HPDE6-E6E7 (cell line): Measurements from ENCODE around the gene SDR39U1.

Experiments
- DNase-seq: peaks from one replicate; pipeline ENCODE4 v3.0.0; 2011; ENCODE audit warnings: missing footprints; ENCODE audit errors: extremely low spot score

Gene SDR39U1

DNA sequence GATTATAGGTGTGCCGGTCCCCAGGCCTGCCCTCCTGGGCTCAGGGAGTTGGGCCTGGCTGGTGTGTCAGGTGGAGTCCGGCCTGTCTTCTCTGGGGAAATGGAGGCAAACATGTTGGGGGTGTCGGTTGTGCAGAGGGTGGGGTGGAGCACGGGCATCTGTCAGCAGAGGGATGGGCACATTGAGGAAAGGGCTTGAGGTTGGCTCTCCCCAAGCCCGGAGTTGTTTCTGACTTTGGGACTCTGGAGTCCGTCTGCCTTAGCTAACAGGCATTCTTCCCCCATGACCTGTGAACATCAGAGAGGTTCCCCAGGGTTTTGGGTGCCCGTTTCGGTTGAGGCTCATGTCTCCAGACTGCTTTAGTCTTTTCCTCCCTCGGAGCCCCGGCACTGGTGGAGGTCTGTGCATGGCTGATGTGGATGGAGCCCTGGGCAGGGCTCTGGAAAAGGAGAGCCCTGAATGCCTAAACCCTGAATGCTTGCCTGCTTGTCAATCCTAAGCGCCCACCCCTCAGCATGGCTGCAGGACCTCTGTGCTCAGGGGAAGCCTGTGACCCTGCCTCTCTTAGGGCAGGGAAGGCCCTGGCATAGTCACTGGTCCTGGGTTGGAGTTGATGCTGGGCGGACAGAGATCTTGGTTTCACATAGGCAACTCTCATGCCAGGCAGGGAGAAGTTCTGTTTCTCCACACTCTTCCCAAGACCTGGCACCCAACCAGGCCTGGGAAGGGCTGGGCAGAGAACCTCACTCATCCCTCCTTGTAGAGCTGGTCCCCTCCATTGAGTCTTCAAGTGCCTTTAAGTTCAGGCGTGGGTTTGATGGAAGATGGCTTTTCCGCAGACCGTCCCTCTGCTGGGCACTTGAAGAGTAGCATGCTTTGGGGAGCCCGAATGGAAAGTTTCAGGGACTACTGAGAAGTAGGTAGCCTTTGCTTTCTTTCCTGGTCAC is 30.9 kb downstream of the SDR39U1 start:
- DNase-seq: peak; percentile 34

- DNase-seq: no peak
Observed at GRCh38 chr14:24409956-24410355, 32.6 kb downstream of the SDR39U1 start.

DNA sequence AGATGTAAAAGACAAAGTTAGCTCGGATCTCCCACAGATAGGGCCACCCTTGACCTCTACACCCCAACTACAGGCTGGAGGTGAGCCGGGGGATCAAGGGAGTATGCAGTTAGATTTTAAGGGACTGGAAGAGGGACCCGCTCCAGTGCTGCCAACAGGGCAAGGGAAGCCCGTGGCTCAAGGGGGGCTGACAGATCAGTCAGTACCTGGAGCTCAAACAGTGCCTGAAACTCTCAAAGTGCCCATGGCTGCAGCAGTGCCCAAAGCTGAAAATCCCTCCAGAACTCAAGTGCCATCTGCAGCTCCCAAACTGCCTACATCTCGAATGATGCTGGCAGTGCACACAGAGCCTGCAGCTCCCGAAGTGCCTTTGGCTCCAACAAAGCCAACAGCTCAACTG is 33.4 kb downstream of the SDR39U1 start:
- no peak for DNase-seq

GRCh38 chr14:24408764-24409163 is 33.8 kb downstream of the SDR39U1 start:
- DNase-seq: no peak

DNA sequence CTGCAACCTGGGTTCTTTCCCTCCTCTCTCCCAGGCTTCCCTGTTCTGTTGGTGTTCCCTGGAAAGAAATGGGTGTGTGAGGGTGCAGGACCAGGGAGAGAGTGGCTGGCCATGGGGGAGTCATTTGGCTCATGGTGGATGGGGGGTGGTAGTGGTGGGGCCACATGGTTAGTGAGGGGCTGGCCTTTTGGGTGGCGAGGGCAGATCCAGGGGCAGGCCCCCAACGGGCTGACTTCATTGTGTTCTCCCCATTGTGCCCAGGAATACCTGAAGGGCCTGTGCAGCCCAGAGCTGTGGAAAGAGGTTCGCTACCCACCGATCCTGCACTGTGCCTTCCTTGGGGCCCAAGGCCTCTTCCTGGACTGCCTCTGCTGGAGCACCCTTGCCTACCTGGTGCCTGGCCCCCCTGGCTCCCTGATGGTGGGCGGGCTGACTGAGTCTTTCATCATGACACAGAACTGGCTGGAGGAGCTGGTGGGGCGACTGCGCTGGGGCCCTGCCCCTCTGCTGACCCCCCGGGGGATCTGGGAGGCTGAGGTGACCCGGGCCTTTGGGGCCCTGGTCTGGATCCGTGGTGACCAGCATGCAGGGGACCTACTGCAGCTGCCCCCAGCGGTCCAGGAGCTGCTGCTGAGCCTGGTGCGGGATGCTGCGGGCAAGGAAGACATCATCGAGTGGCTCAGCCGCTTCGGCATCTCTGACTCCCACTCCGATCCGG is 34.8 kb downstream of the SDR39U1 start:
- DNase-seq: no peak

DNA sequence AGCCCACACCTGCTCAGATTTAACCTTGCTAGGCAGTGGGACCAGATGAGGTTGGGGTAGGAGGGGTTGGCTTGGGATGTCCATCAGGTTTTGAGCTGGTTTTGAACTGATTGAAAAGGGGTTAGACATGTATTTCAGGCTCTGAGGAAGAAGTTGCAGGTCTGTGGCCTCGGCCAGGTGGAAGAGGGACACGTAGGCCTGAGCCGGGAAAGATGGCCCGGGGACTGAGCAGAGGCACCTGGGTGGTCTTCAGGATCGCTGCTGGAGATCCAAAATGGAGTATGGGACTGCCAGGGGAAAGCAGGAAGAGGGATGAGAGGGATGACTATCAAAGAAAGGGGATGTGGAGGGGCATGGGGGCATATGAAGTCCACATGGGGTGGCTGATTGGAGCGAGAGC is 36.2 kb downstream of the SDR39U1 start:
- no peak for DNase-seq

GRCh38 chr14:24404814-24405213 is 37.8 kb downstream of the SDR39U1 start:
- no peak for DNase-seq

DNA sequence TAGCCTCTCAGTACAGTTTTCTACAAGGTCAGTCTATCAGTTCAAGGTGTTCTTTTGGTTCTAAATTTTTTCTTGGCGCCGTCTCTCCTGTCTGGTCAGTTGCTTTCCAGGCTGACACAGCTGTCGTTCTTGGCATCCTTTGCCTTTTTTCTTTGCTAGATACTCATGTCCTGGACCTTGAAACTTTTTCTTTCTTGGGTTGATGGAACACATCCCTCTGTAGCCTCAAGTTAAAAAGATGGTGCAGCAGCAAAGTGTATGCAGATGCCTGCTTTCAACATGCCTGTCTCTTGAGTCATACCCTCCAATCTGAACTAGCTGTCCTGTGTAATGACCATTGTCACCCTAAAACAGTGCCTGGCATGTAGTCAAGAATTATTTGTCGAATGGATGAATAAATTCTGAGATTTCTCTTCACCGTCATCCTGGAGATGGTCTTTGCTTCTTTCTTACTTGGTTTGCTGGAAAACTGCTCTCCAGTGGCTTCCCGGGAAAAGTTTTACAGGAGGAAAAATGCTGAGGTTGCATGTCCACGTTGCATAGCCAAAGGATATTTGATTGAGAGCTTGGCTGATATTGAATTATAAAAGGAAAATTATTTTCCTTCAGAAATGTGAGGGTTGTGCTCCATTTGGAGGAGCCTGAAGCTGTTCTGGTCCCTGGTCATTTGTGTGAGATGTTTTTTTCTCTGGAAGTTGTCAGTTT is 39.1 kb downstream of the SDR39U1 start:
- no peak for DNase-seq

DNA sequence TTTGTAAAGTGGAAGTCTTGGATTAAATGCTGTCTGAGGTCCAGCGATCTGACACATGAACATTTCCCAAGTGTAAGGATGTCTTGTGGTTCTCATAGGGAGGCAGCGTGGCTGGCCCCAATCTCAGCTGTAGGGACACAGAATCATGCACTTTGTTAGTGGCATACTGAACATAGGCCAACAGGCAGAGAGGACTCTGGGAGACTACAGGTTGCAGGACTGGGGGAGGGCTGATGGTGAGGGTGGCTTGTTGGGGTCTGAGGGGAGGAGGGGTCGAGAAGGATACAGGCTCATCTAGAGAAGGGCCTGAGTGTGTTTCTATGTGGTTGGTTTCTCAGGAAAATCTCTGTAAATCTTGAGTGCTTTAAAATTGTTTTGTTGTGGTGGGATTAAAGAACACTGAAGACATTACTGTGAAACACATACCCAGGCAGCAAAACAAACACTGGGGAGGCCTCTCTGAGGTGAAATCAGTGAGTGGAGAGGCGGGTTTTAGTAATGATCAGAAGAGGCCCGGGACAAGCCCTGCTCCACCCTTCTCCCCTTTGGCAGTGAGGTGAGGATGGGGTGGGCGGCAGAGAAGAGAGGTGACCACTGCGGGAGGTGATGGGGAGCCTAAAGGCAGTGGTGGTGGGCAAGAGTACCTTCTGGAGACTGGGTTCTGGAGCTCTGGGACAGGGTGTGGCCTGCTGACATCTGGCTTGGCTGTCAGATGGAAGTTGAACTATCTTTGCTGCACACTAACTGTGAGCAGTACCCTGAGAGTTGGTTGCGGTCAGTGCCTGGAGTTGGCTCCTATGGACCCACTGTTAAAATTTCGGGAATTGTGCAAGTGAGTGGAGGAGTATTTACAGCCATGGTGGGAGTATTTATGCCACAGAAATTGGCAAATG is 40.5 kb downstream of the SDR39U1 start:
- DNase-seq: no peak

- no peak for DNase-seq
Observed at GRCh38 chr14:24399999-24400718, 42.4 kb downstream of the SDR39U1 start.

DNA sequence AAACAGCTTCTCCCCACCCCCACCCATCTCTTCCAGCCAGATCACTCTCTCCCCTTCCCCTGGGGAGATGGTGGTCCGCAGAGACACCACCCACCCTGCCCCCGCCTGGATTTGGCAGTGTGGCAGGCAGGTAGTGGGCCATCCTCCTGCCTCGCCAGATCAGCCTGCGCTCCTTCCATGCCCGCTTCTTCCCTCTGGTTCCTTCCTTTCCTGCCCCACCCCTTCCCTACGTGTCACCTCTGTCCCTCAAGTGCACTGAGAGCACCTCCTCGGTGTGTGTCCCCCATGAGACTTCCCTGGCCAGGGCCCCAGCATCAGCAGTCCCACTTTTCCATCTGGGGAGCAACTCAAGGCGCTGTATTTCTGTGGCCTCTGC is 43.1 kb downstream of the SDR39U1 start:
- DNase-seq: no peak

DNA sequence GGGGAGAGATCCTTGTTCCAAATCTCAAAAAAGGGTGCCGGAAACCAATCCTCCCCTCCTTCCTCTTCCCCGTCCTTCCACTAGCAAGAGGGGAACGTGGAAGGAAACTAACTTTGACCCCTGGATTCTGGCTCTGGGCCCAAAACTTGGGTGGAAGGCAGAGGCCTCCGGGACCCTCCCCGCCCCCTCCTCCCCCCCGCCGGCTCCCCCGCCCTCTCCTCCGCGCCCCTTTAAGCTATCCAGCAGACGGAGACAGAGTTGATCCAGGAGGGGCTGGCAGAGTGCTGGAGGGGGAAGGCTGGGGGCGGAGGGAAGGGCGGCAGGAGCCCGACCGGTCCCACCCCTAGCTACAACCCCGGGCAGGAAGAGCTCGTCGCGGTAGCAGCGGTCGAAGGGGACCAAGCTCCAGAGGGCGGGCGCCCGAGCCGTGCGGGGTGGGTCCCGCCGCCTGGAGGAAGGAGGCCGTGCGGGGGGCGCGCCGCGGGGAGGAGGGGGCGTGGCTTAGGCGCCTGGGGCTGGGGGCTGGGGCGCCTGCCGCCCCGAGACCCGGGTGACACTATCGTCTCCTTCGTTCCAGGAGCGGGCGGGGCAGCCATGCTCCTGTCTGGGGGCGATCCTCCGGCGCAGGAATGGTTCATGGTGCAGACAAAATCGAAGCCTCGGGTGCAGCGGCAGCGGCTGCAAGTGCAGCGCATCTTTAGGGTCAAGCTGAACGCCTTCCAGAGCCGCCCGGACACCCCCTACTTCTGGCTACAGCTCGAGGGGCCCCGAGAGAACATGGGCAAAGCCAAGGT is 43.7 kb downstream of the SDR39U1 start, which contains the start of gene NYNRIN:
NYNRIN (plus strand) TSS at position 351 of the 794 bp plus-strand sequence; CDS start at position 595, 244 bp downstream.
- DNase-seq: no peak

DNA sequence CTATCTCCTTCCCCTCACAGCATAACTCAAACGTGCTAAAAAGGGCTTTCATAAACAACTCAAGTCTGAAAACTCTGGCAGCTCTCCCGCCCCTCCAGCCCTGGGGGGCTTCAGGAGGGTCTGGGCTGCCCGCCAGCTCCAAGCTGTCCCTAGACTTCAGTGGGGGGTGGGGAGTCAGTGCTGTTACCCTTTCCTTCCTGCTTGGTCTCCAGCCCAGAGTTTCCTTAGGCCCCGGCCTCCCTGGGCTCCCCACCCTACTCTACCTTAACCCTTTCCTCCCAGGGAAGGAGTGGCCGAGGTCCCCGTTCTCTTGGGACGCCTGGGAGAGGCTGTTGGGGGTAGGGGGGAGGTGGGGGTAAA is 44.3 kb downstream of the SDR39U1 start:
- DNase-seq: no peak

- no peak for DNase-seq
Observed at GRCh38 chr14:24397639-24398292, 44.8 kb downstream of the SDR39U1 start.

DNA sequence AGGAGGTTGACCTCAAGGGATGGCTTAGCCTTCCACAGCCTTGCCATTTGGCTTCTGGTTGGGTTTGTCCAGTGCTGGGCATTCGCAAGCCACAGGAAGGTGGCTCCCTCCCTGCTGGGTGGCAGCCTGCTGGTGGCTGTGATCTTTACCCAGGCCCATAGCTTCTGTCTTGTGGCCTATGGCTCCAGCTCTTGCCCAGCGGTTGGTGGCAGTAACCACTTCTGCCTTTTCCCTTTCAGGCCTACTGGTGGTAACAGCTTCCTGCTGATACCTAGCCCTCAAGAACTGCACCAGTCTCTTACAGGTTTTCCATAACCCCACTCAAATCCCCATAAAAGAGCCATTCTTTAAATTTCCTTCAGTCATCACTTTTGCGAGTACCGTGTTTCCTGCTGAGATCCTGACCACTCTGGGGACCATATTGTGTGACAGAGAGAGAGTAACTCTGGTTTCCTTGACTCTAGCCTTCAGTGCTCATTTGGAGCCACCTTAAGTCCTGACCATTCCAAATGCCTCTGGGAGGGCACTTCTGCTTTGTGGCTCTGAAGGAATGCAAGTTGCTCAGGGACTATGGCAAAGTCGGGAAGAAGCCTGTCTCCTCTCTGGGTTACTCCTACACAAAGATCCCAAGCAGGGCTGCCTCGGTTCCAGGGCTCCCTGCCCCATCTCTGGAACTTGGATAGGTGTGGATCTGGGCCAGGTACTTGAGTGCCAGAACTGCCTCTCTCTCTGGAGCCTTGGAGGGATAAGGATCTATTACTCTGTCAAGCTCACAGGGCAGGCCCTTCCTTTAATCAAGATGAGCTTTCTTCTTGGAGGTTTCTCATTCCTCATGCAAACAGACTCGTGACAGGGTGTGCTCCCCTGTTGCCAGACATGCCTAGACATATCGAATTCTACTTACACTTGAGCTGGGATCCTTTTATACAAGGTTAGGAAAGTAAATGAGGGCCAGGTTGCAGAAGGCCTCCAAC is 46.7 kb downstream of the SDR39U1 start:
- peak; percentile 43 for DNase-seq

GRCh38 chr14:24394275-24394674 is 48.3 kb downstream of the SDR39U1 start:
- no peak for DNase-seq

DNA sequence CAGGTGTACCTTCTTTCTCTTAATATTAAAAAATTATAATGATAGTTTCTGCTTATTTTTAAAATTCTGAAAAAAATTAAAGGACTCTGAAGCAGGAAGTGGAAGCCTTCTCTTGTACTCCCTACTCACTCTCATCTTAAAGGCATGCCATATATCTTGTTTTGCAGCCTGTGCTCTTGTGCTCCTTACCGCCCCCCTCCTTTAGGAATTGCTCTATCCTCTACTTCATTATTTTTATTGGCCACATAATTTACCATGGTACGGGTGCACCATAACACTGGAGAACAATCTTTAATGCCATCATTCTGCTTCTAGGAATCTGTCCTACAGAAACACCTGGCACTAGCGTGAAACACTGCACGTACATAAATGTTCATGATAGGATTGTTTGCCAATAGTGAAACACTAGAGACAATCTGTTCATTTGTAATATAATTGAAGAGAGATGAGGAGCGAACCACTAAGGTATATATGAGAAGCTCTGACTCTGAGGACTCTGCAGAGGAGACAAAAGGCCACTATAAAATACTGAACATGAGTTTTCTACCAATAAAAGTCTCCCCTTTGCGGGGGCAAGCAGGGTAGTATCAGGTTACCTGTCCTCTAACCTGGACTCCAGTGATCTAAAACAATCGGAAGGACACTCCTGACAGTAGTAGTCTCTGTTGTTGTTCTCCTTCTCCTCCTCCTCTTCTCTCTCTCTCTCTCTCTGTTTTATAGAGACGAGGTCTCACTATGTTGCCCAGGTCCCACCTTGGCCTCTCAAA is 50.1 kb downstream of the SDR39U1 start:
- DNase-seq: peak; percentile 79
